ENCODE results near the gene QSOX2.
"Not testable (repeated sequence)": the region's sequence is repeated elsewhere in the genome, so short reads cannot be mapped to it uniquely, and the experiment has no call there.

The QSOX2 gene

DNA sequence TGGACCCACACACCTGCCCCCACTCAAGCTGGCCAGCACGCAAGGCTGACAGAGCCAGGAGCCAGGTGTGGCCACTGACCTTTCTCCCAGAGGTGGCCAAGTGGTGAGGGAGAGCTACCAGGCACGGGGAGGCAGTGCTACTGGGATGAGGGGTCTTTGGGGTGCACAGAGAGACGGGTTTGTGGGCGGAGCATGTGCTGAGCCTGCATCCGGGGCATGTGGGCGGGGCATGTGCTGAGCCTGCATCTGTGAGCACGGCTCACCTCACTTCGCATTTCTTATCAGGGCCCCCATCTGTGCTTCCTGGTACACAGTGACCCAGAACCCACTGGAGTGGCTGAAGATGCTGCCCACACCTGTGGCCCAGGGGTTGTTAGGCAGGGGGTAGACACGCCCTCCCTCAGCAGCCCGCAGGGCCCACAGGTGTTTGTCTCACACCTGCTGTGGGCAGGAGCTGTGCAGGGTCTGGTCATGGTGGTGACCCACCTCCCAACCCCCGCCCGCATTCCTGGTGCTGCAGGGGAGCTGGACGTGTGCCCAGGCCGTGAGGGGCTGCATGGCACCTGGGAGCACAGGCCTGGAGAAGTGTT lies 36.8 kb upstream of the QSOX2 start:
- DNase-seq (ENCODE audit: low read depth, low spot score) = no peak

DNA sequence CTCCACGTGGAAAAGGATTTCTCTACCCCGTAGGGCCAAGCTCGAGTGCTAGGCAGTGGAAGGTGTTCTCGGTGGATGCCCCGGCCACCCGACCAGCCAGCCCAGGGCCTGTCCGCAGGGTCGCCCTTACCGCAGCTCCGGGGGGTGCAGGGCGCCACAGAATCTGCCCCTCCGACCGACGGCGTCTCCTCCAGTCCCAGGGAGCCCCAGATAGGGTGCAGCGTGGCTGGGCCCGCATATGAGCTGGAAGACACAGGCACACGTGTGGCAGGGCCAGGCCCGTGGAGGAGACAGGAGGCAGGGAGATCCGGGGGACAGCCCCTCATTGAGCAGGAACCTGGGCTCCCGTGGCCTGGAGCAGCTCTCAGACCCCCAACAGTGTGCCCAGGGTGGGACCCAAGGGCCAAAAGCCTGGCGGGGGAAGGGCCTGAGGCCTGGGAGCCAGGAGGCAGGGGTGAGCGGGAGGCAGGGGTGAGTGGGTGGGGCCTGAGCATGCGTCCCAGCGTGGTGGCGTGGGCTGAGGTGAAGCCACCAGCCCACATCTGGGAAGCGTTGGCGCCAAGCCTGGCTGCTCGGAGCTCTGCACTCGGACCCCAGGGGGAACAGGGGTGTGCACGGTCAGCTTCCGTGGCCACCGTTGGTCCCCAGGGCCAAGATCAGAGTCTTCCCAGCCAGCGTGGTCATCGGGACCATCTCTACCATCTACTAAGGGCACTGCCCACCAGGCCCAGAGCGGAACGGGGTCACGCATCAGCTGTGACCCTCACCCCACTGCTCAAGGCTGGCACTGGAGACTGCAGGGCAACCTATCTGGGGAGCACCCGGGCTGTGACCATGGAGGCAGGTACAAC lies 36.0 kb upstream of the QSOX2 start:
- DNase-seq (ENCODE audit: low read depth, low spot score) = no peak

DNA sequence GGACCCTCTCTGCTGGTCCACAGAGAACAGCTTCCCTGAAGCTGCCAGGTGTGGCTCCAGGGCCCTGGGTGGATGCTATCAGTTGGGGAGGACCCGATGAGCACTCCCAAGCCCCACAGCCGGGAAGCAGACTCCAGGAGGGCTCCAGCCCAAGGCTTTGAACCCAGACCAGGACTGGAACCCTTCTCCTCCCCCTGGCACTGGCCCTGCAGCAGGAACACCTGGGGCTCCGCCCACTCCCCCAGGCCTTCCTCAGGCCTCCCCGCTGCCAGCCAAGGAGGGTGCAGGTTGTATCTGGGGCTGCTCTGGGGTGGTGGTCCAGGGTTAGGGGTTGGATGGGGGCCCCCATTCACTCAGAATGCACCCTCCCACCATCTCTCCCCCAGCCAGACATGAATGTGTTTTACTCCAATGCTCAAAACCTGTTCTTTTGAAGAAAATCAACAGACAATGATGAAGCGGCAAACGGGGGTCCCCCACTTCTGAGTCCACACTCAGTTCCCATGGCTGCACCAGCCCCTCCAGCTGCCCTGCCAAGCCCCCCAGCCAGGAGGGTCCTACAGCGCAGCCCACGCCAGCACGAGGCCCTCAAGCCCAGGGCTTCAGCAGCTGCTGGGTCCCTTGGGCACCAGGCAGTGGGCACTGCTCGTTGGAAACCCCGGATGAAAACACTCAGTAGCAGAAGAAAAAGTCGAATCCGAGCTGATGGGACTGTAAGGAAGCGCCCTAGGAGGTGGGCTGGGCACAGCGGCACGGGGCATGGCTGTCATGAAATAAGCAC lies 35.1 kb upstream of the QSOX2 start:
- no peak for DNase-seq (ENCODE audit: low read depth, low spot score)

DNA sequence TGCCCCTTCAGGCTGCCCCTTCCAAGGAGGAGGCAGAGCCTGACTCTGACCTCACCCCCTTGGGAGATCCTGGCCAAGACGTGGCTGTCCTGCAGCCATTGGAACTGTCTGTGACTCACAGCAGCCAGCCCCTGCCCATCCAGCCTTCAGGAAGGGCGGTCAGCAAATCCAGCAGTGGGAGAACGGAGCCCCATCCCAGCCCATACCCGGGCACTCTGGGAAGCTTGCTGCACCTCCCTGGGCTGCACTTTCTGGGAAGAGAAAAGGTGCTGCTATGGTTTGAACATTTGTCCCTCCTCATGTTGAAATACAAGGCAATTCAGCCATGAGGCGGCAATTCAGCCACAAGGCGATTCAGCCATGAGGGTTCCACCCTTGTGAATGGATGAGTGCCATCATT lies 33.9 kb upstream of the QSOX2 start:
- DNase-seq (ENCODE audit: low read depth, low spot score) = no peak

DNA sequence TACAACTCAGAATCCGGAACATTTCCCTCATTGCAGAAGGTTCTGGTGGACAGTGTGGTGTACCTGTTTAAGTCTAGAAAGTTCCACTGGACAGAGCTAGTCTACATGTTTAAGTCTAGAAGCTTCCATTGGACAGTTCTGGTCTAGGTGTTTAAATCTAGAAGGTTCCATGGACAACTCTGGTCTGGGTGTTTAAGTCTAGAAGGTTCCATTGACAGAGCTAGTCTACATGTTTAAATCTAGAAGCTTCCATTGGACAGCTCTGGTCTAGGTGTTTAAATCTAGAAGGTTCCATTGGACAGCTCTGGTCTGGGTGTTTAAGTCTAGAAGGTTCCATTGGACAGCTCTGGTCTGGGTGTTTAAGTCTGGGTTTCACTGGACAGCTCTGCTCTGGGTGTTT lies 33.3 kb upstream of the QSOX2 start:
- no peak for DNase-seq (ENCODE audit: low read depth, low spot score)

DNA sequence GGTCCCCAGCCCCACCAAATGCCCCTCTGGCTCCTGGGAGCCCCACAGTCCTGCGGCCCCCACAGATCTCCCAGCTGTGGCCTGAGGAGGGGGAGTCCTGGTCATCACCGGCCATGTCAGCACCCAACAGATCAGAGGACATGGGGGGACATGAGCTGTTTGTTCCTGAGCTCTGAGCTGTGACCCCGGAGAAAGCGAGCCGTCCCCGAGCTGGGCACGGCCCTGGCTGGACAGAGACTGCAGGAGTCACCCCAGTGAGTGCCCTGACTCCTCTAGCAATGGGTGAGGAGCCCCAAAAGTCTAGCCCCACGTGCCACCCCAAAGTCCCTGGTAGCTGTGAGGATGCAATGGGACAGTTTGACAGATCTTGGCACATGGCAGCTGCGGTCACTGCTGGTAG lies 32.6 kb upstream of the QSOX2 start:
- DNase-seq (ENCODE audit: low read depth, low spot score) = no peak

DNA sequence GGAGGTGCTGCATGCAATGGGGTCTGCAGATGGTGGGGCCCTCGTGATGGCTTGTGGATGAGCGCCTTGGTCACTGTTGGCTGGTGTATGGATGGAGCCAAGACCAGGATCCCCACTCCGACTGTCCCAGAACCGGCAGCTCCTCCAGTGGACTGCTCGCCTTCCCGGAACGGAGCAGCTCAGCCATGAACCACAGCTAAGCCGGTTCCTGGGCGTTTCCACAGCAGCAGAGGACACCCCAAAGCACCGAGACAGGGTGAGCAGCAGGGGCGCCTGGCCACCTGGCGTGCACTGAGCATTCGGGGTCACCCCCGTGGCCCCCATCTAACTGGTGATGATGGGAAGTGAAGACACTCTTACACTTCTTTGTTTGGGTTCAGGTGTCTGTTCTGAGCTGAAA lies 32.1 kb upstream of the QSOX2 start:
- DNase-seq (ENCODE audit: low read depth, low spot score) = no peak

DNA sequence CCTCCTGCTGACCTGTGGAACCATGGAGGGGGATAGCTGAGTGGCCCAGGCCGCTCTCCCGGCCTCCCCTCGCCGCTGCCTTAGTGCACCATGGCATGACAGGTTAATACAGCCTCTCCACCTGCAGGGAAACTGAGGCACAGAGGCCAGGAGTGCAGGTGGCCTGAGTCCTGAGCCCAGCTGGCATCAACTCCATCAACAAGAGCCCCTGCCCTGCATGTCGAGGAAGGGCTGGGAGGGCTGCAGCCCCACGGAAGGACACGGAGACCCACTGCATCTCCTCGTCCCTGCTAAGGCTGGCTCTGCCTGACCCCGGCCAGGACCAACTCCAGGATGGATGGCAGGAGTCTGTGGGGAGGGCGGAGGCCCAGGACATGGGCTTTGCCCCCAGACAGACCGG lies 31.1 kb upstream of the QSOX2 start:
- DNase-seq (ENCODE audit: low read depth, low spot score) = no peak

DNA sequence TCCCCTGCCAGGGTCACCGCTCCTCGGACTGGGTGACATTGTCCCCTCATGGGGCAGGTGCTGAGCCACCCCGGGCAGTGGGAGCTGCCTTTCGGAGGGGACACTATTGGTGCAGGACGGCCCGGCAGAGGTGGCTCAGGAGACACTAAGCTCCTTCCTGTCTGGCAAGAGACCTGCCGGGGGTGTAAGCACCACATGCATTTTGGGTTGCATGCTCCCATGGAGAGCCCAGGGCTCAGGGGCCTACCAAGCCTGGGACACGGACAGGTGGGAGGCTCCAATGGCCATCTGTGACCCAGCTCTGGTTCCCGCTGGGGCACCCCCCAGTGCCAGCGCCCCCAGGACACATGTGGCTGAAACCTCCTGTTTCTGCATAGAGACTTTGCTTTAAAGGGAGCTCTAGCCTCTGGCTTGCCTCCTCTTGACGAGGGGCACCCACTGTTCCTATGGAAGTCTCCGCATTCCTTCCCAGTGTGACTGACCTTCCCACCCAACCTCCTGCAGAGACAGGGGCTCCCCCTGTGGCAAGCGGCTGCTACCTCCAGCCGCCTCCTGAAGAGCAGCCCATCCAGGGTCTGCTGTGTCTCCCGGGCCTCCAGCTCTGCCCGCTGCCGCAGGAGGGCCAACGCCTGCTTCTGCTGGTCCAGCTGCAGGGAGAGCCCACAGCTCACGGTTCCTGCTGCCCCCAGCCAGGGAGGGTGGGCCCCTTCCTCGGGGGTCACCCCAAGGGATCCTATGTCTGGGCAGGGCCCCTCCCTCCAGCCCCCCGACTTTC lies 30.2 kb upstream of the QSOX2 start:
- DNase-seq (ENCODE audit: low read depth, low spot score) = no peak

DNA sequence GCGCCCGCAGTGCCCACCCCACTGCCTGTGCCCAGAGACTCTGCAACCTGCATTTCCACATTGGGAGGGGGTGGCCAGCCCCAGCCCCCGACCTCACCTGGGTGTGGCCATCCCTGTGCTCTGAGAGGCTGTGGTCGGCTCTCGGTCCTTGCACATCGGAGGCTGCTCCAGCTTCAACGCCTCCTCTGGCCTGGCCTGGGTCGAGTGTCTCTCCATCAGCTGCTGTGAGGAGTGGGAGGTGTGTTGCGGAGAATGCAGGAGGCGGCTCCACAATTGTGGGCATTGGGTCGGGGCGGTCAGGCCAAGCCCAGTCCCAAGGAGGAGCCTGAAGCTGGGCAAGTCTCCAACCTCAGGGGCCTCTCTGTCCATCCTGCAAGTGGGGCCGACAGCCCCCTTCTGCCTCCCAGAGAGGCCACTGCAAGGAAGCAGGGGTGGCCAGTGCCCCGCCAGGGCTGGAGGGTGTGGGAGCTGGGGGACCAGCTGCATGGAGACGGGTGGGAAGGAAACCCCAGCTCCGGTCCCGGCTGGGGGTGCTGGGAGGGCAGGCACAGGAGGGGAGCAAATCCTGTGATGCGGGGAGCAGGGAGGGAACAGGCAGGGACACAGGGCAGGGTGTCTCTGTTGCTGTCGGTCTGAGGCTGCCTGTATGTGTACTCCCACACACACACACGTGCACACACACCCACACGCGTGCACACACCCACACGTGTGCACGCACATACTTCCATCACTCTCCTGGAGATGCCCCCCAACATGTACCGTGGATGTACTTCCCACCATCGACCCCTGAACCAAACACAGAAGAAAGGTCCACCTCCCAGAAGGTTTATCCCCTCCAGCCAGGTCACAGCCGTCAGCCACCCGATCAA lies 29.4 kb upstream of the QSOX2 start:
- no peak for DNase-seq (ENCODE audit: low read depth, low spot score)

DNA sequence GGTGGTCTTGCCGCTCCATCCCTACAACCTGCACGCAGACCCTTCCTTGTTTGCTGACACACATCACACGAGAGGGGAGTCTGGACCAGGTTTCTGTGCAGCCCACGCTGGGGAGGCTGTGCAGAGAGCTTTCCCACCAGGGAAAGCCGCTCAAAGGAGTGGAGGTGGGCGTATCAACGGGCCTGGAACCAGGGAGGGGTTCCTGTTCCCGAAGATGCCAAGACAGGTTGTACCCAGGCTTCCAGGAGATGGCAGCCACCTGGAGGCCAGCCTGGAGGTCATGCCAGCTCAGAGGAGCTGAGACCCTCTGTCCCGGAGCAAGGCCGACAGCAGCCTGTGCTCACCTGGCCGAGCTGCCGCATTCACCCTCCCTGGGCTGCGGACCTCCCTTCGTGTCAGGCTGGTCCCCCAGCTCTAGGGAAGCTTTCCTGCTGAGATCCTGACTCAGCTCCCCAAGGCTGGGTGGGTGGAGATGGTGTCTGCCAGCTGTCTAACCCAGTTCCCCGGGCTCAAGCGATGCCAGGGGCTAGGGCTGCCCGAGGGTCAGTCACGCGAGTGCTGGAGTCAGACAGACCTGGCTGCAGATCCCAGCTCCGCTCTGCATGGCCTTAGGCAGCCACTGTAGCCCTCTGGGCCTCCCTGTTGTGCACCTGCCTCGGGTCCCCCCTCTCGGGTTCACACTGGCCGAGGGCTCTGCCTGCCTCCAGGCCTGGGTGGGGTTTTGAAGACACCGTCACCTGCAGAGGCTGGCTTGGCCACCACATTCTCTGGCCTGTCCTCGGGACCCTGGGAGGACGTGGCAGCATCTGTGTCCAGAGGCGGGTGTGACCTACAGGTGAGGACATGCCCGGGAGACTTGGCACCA lies 28.5 kb upstream of the QSOX2 start:
- no peak for DNase-seq (ENCODE audit: low read depth, low spot score)

DNA sequence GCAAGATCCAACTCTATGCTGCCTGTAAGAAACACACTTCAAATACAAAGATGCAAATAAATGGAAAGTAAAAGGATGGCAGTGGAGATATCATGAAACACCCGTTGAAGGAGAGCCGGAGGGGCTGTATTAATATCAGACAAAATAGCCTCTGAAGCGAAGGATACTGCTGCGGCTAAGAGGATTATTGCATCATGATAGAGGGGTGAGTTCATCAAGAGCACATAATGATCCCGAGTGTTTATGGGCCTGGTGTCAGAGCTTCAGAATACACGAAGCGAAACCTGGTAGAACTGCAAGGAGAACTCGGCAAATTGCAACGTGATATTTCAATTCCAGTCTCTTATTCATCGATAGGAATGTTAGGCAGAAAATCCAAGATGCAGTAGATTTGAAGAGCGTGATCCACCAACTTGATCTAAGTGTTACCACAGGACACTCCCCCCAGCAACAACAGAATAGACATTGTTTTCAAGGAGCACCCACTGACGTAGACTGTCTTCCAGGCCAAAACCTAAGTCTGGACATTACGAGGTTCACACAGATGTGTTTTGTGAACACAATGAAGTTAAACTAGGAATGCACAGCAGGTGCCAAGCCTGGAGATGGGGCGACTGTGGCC lies 27.7 kb upstream of the QSOX2 start:
- no peak for DNase-seq (ENCODE audit: low read depth, low spot score)

DNA sequence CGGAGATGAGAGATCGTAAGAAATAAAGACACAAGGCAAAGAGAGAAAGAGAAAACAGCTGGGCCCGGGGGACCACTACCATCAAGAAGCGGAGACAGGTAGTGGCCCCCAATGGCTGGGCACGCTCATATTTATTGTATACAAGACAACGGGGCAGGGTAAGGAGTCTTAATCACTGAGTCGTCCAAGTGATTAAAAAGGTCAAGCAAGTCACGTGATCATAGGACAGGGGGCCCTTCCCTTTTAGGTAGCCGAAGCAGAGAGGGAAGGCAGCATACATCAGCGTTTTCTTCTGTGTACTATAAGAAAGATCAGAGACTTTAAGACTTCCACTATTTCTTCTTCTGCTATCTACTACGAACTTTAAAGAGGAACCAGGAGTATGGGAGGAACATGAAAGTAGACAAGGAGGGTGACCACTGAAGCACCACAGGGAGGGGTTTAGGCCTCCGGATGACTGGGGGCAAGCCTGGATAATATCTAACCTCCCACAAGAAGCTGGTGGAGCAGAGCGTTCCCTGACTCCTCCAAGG lies 24.6 kb upstream of the QSOX2 start:
- DNase-seq (ENCODE audit: low read depth, low spot score) = no peak

DNA sequence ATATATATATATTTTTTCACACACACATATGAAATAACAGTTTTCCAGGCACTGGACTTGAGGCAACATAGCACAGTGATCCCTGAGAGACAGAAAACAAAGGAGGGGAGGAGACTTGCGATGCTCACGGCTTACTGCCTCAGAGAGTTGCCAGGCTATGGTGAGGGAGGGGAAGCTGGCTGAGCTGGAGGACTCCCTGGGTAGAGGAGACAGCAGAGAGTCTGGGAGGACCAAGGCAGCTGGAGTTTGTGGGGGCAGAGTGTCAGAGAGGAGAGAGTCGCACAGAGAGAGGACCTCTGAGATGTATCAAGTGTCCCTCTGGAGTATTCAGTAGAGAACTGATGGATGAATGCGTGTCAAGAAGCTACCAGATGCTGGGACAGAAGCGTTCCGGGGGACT lies 23.1 kb upstream of the QSOX2 start:
- DNase-seq (ENCODE audit: low read depth, low spot score) = no peak

DNA sequence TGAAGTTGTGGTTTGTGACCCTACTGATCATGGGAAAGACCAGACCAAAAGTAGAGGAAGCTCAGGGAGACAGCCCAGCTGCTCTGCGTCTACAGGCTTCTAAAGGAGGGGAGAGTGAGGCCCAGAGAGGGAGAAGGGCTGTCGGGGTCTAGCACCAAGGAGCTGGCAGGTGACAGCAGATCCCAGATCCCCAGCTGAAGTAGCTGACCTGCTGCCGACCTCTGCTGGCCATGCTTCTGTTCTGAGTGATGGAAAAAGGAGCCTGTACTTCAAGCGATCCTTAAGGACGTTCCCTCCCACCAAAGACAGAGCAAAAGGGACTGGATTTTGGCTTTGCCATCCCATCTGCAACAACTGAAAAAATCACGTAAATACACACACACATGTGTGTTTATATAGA lies 22.7 kb upstream of the QSOX2 start:
- DNase-seq (ENCODE audit: low read depth, low spot score) = no peak

DNA sequence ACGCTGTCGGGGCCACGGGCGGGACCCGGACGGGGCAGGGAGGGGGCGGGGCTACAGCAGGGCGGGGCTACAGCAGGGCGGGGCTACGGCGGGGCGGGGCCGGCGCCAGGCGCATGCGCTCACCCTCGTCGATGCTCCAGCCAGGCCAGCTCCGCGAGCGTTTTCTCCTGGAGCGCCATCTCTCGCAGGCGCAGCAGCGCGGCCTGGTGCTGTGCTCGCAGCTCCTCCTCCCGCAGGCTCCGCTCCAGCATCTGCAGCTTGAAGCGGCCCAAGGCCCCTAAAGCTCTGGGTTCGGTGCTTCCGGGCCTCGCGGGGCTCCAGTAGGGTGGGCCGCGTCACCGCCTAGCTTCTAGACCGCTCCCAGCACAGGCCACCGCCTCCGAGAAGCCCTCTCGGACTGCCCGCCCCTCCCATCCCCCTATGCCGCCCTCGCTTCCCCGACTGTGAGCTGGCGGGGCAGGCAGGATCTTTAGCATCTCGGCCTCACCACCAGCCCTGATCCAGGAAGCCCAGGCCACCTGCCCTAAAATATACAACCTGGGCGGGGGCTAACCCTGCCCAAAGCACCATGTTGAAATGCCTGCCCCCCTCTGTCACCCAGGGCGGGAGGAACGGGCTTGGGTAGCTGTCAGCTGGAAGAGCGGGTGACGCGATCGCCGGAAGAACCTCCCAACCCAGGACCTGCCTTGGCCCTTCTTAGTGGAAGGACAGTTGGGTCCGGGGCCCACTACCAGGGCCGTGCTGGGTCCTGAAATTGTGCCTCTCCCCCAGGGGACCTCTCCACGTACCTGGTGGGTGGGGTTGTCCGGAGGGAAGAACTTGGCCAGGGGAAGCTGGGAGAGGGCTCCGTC lies 21.9 kb upstream of the QSOX2 start:
- DNase-seq (ENCODE audit: low read depth, low spot score) = no peak

DNA sequence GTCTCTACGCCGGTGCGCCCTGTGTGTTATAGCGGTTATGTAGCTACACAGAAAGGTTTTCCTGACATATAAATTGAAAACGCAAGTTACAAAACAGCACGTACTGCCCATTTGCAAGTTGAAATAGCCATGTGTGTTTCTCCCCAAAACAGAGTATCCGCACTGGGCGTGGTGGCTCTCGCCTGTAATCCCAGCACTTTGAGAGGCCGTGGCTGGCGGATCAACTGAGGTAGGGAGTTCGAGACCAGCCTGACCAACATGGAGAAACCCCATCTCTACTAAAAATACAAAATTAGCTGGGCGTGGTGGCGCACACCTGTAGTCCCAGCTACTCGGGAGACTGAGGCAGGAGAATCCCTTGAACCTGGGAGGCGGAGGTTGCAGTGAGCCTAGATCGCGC lies 21.0 kb upstream of the QSOX2 start:
- DNase-seq (ENCODE audit: low read depth, low spot score) = not testable (repeated sequence)

All from iPS DF 19.7 (cell line).